ENCODE data around the gene TMEM125. TPM values are rescaled to one million over a fixed set of nuclear protein-coding genes. Genes with fewer than 3 reads are reported as not detected.

Gene TMEM125
- total and polyA plus RNA-seq, 10 of the 15 experiments (the other 5 are each of a cell fraction or from before 2014, with no cell fraction given): 0.28 TPM; not detected in 9

DNA sequence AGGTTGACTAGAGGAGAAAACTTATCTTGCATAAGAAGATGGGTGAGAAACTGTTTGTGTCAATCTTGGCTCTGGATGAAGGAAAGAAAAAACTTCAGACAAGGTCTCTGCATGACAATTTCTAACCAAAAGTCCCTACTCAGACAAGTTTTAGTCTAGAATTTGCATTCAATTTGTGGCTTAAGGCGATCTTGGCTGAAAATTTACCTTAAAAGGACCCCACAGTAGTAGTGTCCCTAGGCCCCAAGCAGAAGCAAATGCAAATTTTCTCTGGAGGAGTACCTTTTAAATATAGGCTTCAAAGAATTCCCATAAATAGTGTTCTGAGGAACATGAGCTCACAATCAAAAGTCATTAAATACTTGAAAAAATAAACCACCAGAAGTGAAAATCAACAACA is 17.6 kb upstream of the TMEM125 start:
- no peaks in the 10 kb centered on the region; a peak in 1 of 4 replicates for H3K27me3 ChIP-seq (replicated peaks in 1 of 2; ENCODE audit: control insufficient read depth in 2 of 2, insufficient read depth in 2 of 2, low read length in 1 of 2)
- 11% methylated on average over 1 of the region's 1 CpG for WGBS (ENCODE audit: insufficient coverage, insufficient replicate concordance, low lambda C conversion rate, missing lambda C conversion rate)
- no peaks in the 10 kb centered on the region for H3K36me3 ChIP-seq (ENCODE audit: control insufficient read depth in 2 of 2, insufficient read depth in 2 of 2, low read length in 1 of 2)
- ChIA-PET POLR2A (no interaction called here), CTCF (interaction anchor here (0.5 kb wide), 1 partner anchor 16 kb away, joined by 3 read pairs; no protein-coding TSS in a partner anchor), RAD21 (ENCODE audit: unreplicated experiment) (interaction anchor here (0.9 kb wide), 1 partner anchor 43 kb away, joined by 3 read pairs; no protein-coding TSS in a partner anchor), SMC1A (ENCODE audit: uncharacterized antibody, unreplicated experiment) (interaction anchor here (0.6 to 1.4 kb wide), 4 partner anchors 12 to 162 kb away, joined by 3 to 4 read pairs (median 4); no protein-coding TSS in a partner anchor)
- no peak overlapping the region for H2AFZ ChIP-seq (ENCODE audit: control insufficient read depth, low read depth, low read length)
- H3K4me2 ChIP-seq (ENCODE audit: control insufficient read depth, insufficient read depth): no peak overlapping the region
- no peaks in the 10 kb centered on the region for H3K4me1 ChIP-seq (ENCODE audit: control insufficient read depth, insufficient read depth, low read length)
- ATAC-seq (no peak), FAIRE-seq (no peak), DNase-seq (ENCODE audit: low read depth, low spot score) (no peak)
- no TSS peak for BruUV-seq (replicated peaks)
- no peak overlapping the region for H3K9ac ChIP-seq (ENCODE audit: control insufficient read depth, insufficient read depth, low read length)
- no peaks in the 10 kb centered on the region for H3K79me2 ChIP-seq (ENCODE audit: control insufficient read depth, insufficient read depth, low read length)
- H4K20me1 ChIP-seq (ENCODE audit: control insufficient read depth, insufficient read depth): no peaks in the 10 kb centered on the region
- intact Hi-C loops (cut with micrococcal nuclease; ENCODE audit: unreplicated experiment) (no loop called here), in situ Hi-C loops (cut with MboI) (no loop called here)
- no peaks in the 10 kb centered on the region; the same call in 2 of the 3 replicates for H3K9me3 ChIP-seq (replicated peaks; ENCODE audit: control insufficient read depth, insufficient read depth, low read length)
- no peak overlapping the region for H3K27ac ChIP-seq (ENCODE audit: control insufficient read depth, insufficient read depth)
- H3K4me3 ChIP-seq: no peak overlapping the region
- no peak for TF ChIP-seq PKNOX1 (IDR thresholded peaks at IDR 0.05)
- TF ChIP-seq BMI1 (IDR thresholded peaks at IDR 0.05; ENCODE audit: borderline replicate concordance): no peak
- TF ChIP-seq NFXL1 (IDR thresholded peaks at IDR 0.05; ENCODE audit: borderline replicate concordance): no peak
- TF ChIP-seq HCFC1 (IDR thresholded peaks at IDR 0.05; ENCODE audit: low read length): no peak
- TF ChIP-seq ZNF384 (IDR thresholded peaks at IDR 0.05; ENCODE audit: borderline replicate concordance, low read depth, low read length): no peak
- no peak for TF ChIP-seq GATAD2B (conservative IDR thresholded peaks at IDR 0.05; ENCODE audit: low read depth)
- no peak for TF ChIP-seq NFIC (IDR thresholded peaks at IDR 0.05; ENCODE audit: low read depth, low read length)
- no peak for TF ChIP-seq RELA (IDR thresholded peaks at IDR 0.05; ENCODE audit: borderline replicate concordance, partially characterized antibody)
- TF ChIP-seq CHD4 (IDR thresholded peaks at IDR 0.05): no peak
- TF ChIP-seq, protein P1, sequence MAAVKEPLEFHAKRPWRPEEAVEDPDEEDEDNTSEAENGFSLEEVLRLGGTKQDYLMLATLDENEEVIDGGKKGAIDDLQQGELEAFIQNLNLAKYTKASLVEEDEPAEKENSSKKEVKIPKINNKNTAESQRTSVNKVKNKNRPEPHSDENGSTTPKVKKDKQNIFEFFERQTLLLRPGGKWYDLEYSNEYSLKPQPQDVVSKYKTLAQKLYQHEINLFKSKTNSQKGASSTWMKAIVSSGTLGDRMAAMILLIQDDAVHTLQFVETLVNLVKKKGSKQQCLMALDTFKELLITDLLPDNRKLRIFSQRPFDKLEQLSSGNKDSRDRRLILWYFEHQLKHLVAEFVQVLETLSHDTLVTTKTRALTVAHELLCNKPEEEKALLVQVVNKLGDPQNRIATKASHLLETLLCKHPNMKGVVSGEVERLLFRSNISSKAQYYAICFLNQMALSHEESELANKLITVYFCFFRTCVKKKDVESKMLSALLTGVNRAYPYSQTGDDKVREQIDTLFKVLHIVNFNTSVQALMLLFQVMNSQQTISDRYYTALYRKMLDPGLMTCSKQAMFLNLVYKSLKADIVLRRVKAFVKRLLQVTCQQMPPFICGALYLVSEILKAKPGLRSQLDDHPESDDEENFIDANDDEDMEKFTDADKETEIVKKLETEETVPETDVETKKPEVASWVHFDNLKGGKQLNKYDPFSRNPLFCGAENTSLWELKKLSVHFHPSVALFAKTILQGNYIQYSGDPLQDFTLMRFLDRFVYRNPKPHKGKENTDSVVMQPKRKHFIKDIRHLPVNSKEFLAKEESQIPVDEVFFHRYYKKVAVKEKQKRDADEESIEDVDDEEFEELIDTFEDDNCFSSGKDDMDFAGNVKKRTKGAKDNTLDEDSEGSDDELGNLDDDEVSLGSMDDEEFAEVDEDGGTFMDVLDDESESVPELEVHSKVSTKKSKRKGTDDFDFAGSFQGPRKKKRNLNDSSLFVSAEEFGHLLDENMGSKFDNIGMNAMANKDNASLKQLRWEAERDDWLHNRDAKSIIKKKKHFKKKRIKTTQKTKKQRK (IDR thresholded peaks at IDR 0.05; ENCODE audit: low read depth, low read length): no peak
- no peak for TF ChIP-seq DPF2 (IDR thresholded peaks at IDR 0.05)
- TF ChIP-seq USF1 (IDR thresholded peaks at IDR 0.05; ENCODE audit: borderline replicate concordance, extremely low read length, insufficient read depth, low read depth, low read length): no peak
- no peak for TF ChIP-seq IKZF1 (conservative IDR thresholded peaks at IDR 0.05)
- no peak for TF ChIP-seq POLR2A (IDR thresholded peaks at IDR 0.05; ENCODE audit: low read depth, low read length)
- TF ChIP-seq YY1 (IDR thresholded peaks at IDR 0.05; ENCODE audit: low read depth, low read length): no peak
- TF ChIP-seq, protein P2, sequence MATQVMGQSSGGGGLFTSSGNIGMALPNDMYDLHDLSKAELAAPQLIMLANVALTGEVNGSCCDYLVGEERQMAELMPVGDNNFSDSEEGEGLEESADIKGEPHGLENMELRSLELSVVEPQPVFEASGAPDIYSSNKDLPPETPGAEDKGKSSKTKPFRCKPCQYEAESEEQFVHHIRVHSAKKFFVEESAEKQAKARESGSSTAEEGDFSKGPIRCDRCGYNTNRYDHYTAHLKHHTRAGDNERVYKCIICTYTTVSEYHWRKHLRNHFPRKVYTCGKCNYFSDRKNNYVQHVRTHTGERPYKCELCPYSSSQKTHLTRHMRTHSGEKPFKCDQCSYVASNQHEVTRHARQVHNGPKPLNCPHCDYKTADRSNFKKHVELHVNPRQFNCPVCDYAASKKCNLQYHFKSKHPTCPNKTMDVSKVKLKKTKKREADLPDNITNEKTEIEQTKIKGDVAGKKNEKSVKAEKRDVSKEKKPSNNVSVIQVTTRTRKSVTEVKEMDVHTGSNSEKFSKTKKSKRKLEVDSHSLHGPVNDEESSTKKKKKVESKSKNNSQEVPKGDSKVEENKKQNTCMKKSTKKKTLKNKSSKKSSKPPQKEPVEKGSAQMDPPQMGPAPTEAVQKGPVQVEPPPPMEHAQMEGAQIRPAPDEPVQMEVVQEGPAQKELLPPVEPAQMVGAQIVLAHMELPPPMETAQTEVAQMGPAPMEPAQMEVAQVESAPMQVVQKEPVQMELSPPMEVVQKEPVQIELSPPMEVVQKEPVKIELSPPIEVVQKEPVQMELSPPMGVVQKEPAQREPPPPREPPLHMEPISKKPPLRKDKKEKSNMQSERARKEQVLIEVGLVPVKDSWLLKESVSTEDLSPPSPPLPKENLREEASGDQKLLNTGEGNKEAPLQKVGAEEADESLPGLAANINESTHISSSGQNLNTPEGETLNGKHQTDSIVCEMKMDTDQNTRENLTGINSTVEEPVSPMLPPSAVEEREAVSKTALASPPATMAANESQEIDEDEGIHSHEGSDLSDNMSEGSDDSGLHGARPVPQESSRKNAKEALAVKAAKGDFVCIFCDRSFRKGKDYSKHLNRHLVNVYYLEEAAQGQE (IDR thresholded peaks at IDR 0.05; ENCODE audit: low read depth, low read length): no peak
- TF ChIP-seq RUNX3 (IDR thresholded peaks at IDR 0.05; ENCODE audit: low read length): no peak
- TF ChIP-seq CHD2 (IDR thresholded peaks at IDR 0.05; ENCODE audit: borderline replicate concordance, low read depth, low read length): no peak

All from GM12878 (cell line).